ENCODE measurements around the gene SERTAD4.

- TF ChIP-seq POLR2AphosphoS5 (IDR thresholded peaks at IDR 0.05) = no peak
- TF ChIP-seq RAD21 (conservative IDR thresholded peaks at IDR 0.05) = no peak
- TF ChIP-seq CTCF (IDR thresholded peaks at IDR 0.05; ENCODE audit: poor library complexity, severe bottlenecking) = no peak
- TF ChIP-seq SMC3 (conservative IDR thresholded peaks at IDR 0.05; ENCODE audit: poor library complexity) = no peak
- TF ChIP-seq EZH2 (IDR thresholded peaks at IDR 0.05; ENCODE audit: borderline replicate concordance, insufficient read depth, low read length, poor library complexity, severe bottlenecking) = no peak
- TF ChIP-seq REST (IDR thresholded peaks at IDR 0.05; ENCODE audit: borderline replicate concordance) = no peak
- TF ChIP-seq EP300 (conservative IDR thresholded peaks at IDR 0.05; ENCODE audit: poor library complexity, severe bottlenecking) = no peak
Observed at GRCh38 chr1:210213335-210213734, 19.3 kb upstream of the SERTAD4 start.

Measured in neural cell (in vitro differentiated cells).